ACC112 (cell line): Measurements from ENCODE around the gene NTSR1.

Experiments
- H2AFZ ChIP-seq: fragments of 200-600 bp; sonication (generic); one replicate; pipeline ENCODE4 v1.6.0; 2017; ENCODE audit warnings: antibody characterized with exemption, low read length; ENCODE audit not compliant: unreplicated experiment
- H3K27ac ChIP-seq: fragments of 200-600 bp; sonication (generic); 2 replicates; pipeline ENCODE4 v1.5.1; 2014; ENCODE audit warnings: low read depth, mild to moderate bottlenecking, antibody characterized with exemption, low read length, moderate library complexity
- H3K27me3 ChIP-seq: fragments of 200-600 bp; sonication (generic); 2 replicates; pipeline ENCODE4 v1.6.1; 2014; ENCODE audit warnings: mild to moderate bottlenecking, antibody characterized with exemption, low read length, moderate library complexity, mixed read lengths; ENCODE audit not compliant: insufficient read depth
- H3K36me3 ChIP-seq: fragments of 200-600 bp; sonication (generic); 2 replicates; pipeline ENCODE4 v1.6.1; 2016; ENCODE audit warnings: mild to moderate bottlenecking, antibody characterized with exemption, low read length, moderate library complexity, mixed read lengths; ENCODE audit not compliant: insufficient read depth
- H3K4me1 ChIP-seq: fragments of 200-600 bp; sonication (generic); one replicate; pipeline ENCODE4 v1.6.1; 2016; ENCODE audit warnings: low read length, mixed read lengths; ENCODE audit not compliant: insufficient read depth, unreplicated experiment, control insufficient read depth
- H3K4me3 ChIP-seq: fragments of 200-600 bp; sonication (generic); 2 replicates; pipeline ENCODE4 v1.5.1; 2014; ENCODE audit warnings: mild to moderate bottlenecking, low read depth, low read length
- H3K79me2 ChIP-seq: fragments of 200-600 bp; sonication (generic); one replicate; pipeline ENCODE4 v1.6.0; 2016; ENCODE audit warnings: low read length; ENCODE audit not compliant: control insufficient read depth, unreplicated experiment, insufficient read depth

The NTSR1 gene

GRCh38 chr20:62710221-62710885 lies 1.7 kb downstream of the NTSR1 start:
- Histone ChIP-seq H3K79me2 (no peaks in the 10 kb centered on the region), H3K27ac (no peak overlapping the region), H2AFZ (no peak overlapping the region), H3K4me3 (no peak overlapping the region), H3K36me3 (no peaks in the 10 kb centered on the region), H3K27me3 (peaks cover 53% of the 10 kb centered on the region), H3K4me1 (no peaks in the 10 kb centered on the region)

GRCh38 chr20:62710886-62711702 lies 2.5 kb downstream of the NTSR1 start:
- Histone ChIP-seq H3K27me3 (peaks cover 53% of the 10 kb centered on the region), H2AFZ (no peak overlapping the region), H3K79me2 (no peaks in the 10 kb centered on the region), H3K4me1 (no peaks in the 10 kb centered on the region), H3K4me3 (no peak overlapping the region), H3K36me3 (no peaks in the 10 kb centered on the region), H3K27ac (no peak overlapping the region)

GRCh38 chr20:62711703-62712101 lies 3.1 kb downstream of the NTSR1 start:
- no peak overlapping the region for H3K27ac ChIP-seq
- H2AFZ ChIP-seq, result no peak overlapping the region
- no peaks in the 10 kb centered on the region for H3K36me3 ChIP-seq
- no peaks in the 10 kb centered on the region for H3K4me1 ChIP-seq
- no peak overlapping the region for H3K4me3 ChIP-seq
- peaks cover 53% of the 10 kb centered on the region for H3K27me3 ChIP-seq
- no peaks in the 10 kb centered on the region for H3K79me2 ChIP-seq

- Histone ChIP-seq H3K4me1 (no peaks in the 10 kb centered on the region), H3K36me3 (no peaks in the 10 kb centered on the region), H2AFZ (no peak overlapping the region), H3K4me3 (no peak overlapping the region), H3K27ac (no peak overlapping the region), H3K79me2 (no peaks in the 10 kb centered on the region), H3K27me3 (peaks cover 54% of the 10 kb centered on the region)
Measured at GRCh38 chr20:62712606-62713005, 4.0 kb downstream of the NTSR1 start.

- no peaks in the 10 kb centered on the region for H3K4me1 ChIP-seq
- H3K79me2 ChIP-seq, result no peaks in the 10 kb centered on the region
- H3K4me3 ChIP-seq, result no peak overlapping the region
- H3K27ac ChIP-seq, result no peak overlapping the region
- no peak overlapping the region for H2AFZ ChIP-seq
- H3K36me3 ChIP-seq, result no peaks in the 10 kb centered on the region
- peaks cover 40% of the 10 kb centered on the region for H3K27me3 ChIP-seq
Measured at GRCh38 chr20:62714006-62714405, 5.4 kb downstream of the NTSR1 start.

- Histone ChIP-seq H3K36me3 (no peaks in the 10 kb centered on the region), H3K79me2 (no peaks in the 10 kb centered on the region), H3K4me1 (no peaks in the 10 kb centered on the region), H3K27ac (no peak overlapping the region), H2AFZ (no peak overlapping the region), H3K4me3 (no peak overlapping the region), H3K27me3 (peaks cover 35% of the 10 kb centered on the region)
Measured at GRCh38 chr20:62714799-62715198, 6.2 kb downstream of the NTSR1 start.

GRCh38 chr20:62715201-62715600 lies 6.6 kb downstream of the NTSR1 start:
- Histone ChIP-seq H3K4me1 (no peaks in the 10 kb centered on the region), H3K36me3 (no peaks in the 10 kb centered on the region), H3K79me2 (no peaks in the 10 kb centered on the region), H3K27ac (no peak overlapping the region), H3K27me3 (peaks cover 35% of the 10 kb centered on the region), H3K4me3 (no peak overlapping the region), H2AFZ (no peak overlapping the region)

GRCh38 chr20:62716198-62716940 lies 7.7 kb downstream of the NTSR1 start:
- Histone ChIP-seq H3K27ac (no peak overlapping the region), H3K4me3 (no peak overlapping the region), H3K4me1 (no peaks in the 10 kb centered on the region), H2AFZ (no peak overlapping the region), H3K79me2 (no peaks in the 10 kb centered on the region), H3K36me3 (no peaks in the 10 kb centered on the region), H3K27me3 (peaks cover 32% of the 10 kb centered on the region)

GRCh38 chr20:62716941-62717310 lies 8.3 kb downstream of the NTSR1 start:
- no peak overlapping the region for H3K27ac ChIP-seq
- no peaks in the 10 kb centered on the region for H3K79me2 ChIP-seq
- H3K4me3 ChIP-seq, result no peak overlapping the region
- H3K36me3 ChIP-seq, result no peaks in the 10 kb centered on the region
- no peaks in the 10 kb centered on the region for H3K4me1 ChIP-seq
- no peak overlapping the region for H2AFZ ChIP-seq
- peaks cover 38% of the 10 kb centered on the region for H3K27me3 ChIP-seq

GRCh38 chr20:62717933-62718332 lies 9.3 kb downstream of the NTSR1 start:
- Histone ChIP-seq H3K4me1 (no peaks in the 10 kb centered on the region), H3K79me2 (no peaks in the 10 kb centered on the region), H3K4me3 (no peak overlapping the region), H2AFZ (no peak overlapping the region), H3K36me3 (no peaks in the 10 kb centered on the region), H3K27ac (no peak overlapping the region), H3K27me3 (peaks cover 39% of the 10 kb centered on the region)
